Keratinocyte (primary cell): ENCODE data around the gene PTPRD. TPM values are rescaled to one million over a fixed set of nuclear protein-coding genes. Genes with fewer than 3 reads are reported as not detected.

Experiments used
- DNase-seq: peaks from one replicate; pipeline ENCODE4 v3.0.0-alpha.2; 2011; ENCODE audit warnings: low read depth, missing footprints, low spot score
- FAIRE-seq: peaks from 2 replicates; lab custom pipeline; 2011; peaks lifted over from hg19 to GRCh38; lab: Jason Lieb, UNC
- H2AFZ ChIP-seq: 2 replicates; pipeline ENCODE4 v1.6.0; 2012; ENCODE audit warnings: low read length, control low read depth, inconsistent platforms; ENCODE audit not compliant: control insufficient read depth
- H3K27ac ChIP-seq: 2 replicates; pipeline ENCODE4 v1.5.1; 2011; ENCODE audit warnings: low read length; ENCODE audit not compliant: control insufficient read depth, insufficient read depth
- H3K27me3 ChIP-seq: 3 replicates; pipeline ENCODE4 v1.6.0; 2011; ENCODE audit warnings: low read length; ENCODE audit not compliant: control insufficient read depth, insufficient read depth; ENCODE audit errors: extremely low read depth
- H3K36me3 ChIP-seq, 2 experiments: 2 replicates in 1 of 2; 3 replicates in 1 of 2; pipeline ENCODE4 v1.5.1; 2011; ENCODE audit warnings: low read length in 2 of 2, mild to moderate bottlenecking in 1 of 2; ENCODE audit not compliant: control insufficient read depth in 2 of 2, insufficient read depth in 2 of 2; ENCODE audit errors: extremely low read depth in 1 of 2
- H3K4me1 ChIP-seq: 3 replicates; pipeline ENCODE4 v1.5.1; 2011; ENCODE audit warnings: low read length; ENCODE audit not compliant: control insufficient read depth, insufficient read depth; ENCODE audit errors: extremely low read depth
- H3K4me2 ChIP-seq: 3 replicates; pipeline ENCODE4 v1.6.0; 2011; ENCODE audit warnings: low read depth, low read length; ENCODE audit not compliant: control insufficient read depth, insufficient read depth; ENCODE audit errors: extremely low read depth
- H3K4me3 ChIP-seq, 3 experiments: fragments of 200-600 bp in 1 of 3; sonication (generic) in 1 of 3; 2 replicates in 2 of 3; 3 replicates in 1 of 3; pipeline ENCODE4 v1.5.1; 2011 to 2016; ENCODE audit warnings: low read length in 3 of 3, mild to moderate bottlenecking in 3 of 3, control low read depth in 2 of 3, inconsistent platforms in 1 of 3, low read depth in 1 of 3, mixed read lengths in 1 of 3, mixed run types in 1 of 3, moderate library complexity in 1 of 3; ENCODE audit not compliant: control insufficient read depth in 2 of 3, insufficient read depth in 2 of 3; ENCODE audit errors: extremely low read depth in 1 of 3
- H3K79me2 ChIP-seq: 2 replicates; pipeline ENCODE4 v1.6.0; 2012; ENCODE audit warnings: low read length; ENCODE audit not compliant: control insufficient read depth, insufficient read depth
- H3K9ac ChIP-seq: 3 replicates; pipeline ENCODE4 v1.6.0; 2011; ENCODE audit warnings: low read length; ENCODE audit not compliant: control insufficient read depth, insufficient read depth; ENCODE audit errors: extremely low read depth
- H3K9me1 ChIP-seq: 3 replicates; pipeline ENCODE4 v1.6.0; 2011; ENCODE audit warnings: low read length; ENCODE audit not compliant: control insufficient read depth, insufficient read depth; ENCODE audit errors: extremely low read depth
- H3K9me3 ChIP-seq: 2 replicates; pipeline ENCODE4 v1.5.1; 2012; ENCODE audit warnings: low read depth, low read length; ENCODE audit not compliant: control insufficient read depth
- H4K20me1 ChIP-seq: 3 replicates; pipeline ENCODE4 v1.6.0; 2011; ENCODE audit warnings: low read length; ENCODE audit not compliant: control insufficient read depth, insufficient read depth; ENCODE audit errors: extremely low read depth
- EZH2 ChIP-seq: IDR thresholded peaks from one replicate; pipeline ENCODE4 v1.6.1; 2012; ENCODE audit warnings: inconsistent platforms, mild to moderate bottlenecking, low read length, moderate library complexity
- dilution Hi-C: fragments of 300-500 bp; cut with MboI; formaldehyde crosslinking; loops from one replicate; pipeline ENCODE4 v1.7.0; 2020; ENCODE audit warnings: low sequenced_read_pairs; ENCODE audit not compliant: extremely low pct_ligation_motif_present
- polyA plus RNA-seq, 5 experiments: library from polyadenylated mRNA; depleted of rRNA in 3 of 5; stranded (reverse) in 3 of 5; stranded (forward) in 1 of 5; unstranded in 1 of 5; fragments of >200 nt; gene quantifications; 1 replicate in 1 of 5; 2 replicates in 3 of 5; 3 replicates in 1 of 5; pipeline versions ENCODE4 v1.2.1 to v1.2.3, GENCODE V29; 2011 to 2012; ENCODE audit warnings: missing spikeins in 2 of 5, low read depth in 1 of 5, low replicate concordance in 1 of 5
- TF ChIP-seq, protein P1 (sequence below), 3 experiments: IDR thresholded peaks in 1 of 3; conservative IDR thresholded peaks in 1 of 3; optimal IDR thresholded peaks in 1 of 3; 2 replicates in 2 of 3; 3 replicates in 1 of 3; pipeline versions ENCODE3 to v1.5.1; 2011; ENCODE audit warnings: low read length in 3 of 3, mild to moderate bottlenecking in 3 of 3, moderate library complexity in 2 of 3, control low read depth in 1 of 3, inconsistent platforms in 1 of 3; ENCODE audit not compliant: insufficient read depth in 2 of 3; ENCODE audit errors: extremely low read depth in 1 of 3

The PTPRD gene
- polyA plus RNA-seq, 1 donor (not counting 4 experiments of a cell fraction or from before 2014, with no cell fraction given), result 0.10 TPM

DNA sequence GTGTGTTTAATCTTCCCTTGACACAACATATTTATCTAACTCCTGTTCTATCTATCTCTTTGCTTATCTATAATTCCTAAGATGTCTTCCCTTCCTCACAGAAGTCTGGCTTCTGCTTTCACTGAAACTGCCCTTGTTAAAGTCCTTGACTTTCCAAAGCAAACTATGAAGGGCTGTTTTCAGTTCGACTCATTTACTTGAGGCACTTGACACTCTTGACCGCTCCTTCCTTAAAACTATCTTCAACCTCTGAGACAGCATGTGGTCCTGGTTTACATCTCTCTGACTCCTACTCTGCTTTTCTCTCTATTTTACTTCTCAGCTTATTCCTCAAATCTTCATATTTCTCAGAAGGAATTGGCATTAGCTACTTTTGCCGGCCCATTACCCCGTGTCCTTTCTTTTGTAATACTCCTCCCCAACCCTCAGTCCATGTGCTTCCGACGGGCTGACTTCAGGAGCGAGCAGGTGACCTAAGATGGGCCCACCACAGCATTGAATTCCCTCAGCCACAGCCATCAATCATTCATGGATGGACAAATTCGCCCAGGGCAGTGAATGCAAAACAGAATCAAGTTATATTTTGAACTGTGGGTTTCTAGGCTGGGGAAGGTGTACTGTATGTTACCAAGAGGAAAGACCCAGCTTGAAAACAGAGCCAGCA is 1089.2 kb downstream of the PTPRD start:
- H3K4me1 ChIP-seq, result no peaks in the 10 kb centered on the region
- H3K9me1 ChIP-seq, result no peaks in the 10 kb centered on the region
- H3K9ac ChIP-seq, result no peak overlapping the region
- no peaks in the 10 kb centered on the region for H3K9me3 ChIP-seq
- no peaks in the 10 kb centered on the region for H3K36me3 ChIP-seq
- DNase-seq (no peak), FAIRE-seq (no peak)
- no peaks in the 10 kb centered on the region for H4K20me1 ChIP-seq
- TF ChIP-seq, protein P1, sequence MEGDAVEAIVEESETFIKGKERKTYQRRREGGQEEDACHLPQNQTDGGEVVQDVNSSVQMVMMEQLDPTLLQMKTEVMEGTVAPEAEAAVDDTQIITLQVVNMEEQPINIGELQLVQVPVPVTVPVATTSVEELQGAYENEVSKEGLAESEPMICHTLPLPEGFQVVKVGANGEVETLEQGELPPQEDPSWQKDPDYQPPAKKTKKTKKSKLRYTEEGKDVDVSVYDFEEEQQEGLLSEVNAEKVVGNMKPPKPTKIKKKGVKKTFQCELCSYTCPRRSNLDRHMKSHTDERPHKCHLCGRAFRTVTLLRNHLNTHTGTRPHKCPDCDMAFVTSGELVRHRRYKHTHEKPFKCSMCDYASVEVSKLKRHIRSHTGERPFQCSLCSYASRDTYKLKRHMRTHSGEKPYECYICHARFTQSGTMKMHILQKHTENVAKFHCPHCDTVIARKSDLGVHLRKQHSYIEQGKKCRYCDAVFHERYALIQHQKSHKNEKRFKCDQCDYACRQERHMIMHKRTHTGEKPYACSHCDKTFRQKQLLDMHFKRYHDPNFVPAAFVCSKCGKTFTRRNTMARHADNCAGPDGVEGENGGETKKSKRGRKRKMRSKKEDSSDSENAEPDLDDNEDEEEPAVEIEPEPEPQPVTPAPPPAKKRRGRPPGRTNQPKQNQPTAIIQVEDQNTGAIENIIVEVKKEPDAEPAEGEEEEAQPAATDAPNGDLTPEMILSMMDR (optimal IDR thresholded peaks at IDR 0.05 in 1 of 3, IDR thresholded peaks at IDR 0.05 in 1 of 3, conservative IDR thresholded peaks at IDR 0.05 in 1 of 3; ENCODE audit: extremely low read depth in 1 of 3, insufficient read depth in 2 of 3, low read length in 3 of 3), result no peak
- no peak for TF ChIP-seq EZH2
- H2AFZ ChIP-seq, result no peak overlapping the region
- dilution Hi-C loops, result no loop called here
- no peaks in the 10 kb centered on the region for H3K27me3 ChIP-seq
- H3K4me2 ChIP-seq, result no peak overlapping the region
- no peaks in the 10 kb centered on the region for H3K79me2 ChIP-seq
- H3K27ac ChIP-seq, result no peak overlapping the region
- H3K4me3 ChIP-seq, result no peak overlapping the region

DNA sequence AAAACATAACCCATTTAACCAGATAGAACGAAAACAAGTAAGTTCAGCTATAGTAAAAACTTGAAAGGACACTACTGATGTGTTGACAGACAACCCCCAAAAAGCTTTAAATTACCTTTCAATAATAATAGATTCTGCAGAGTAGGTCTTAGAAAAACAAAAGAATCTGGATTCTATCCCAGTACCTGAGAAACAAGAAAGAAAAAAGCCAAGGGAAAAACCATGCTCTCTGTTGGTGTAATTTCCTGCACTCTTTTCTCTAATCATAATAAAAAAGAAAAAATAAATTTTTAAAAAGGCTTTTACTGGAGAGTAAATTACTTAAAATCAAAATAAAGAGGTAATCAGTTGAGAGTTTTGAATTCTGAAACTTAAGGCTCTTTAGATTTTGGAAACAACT is 1090.4 kb downstream of the PTPRD start:
- Histone ChIP-seq H3K4me1 (no peaks in the 10 kb centered on the region), H3K27ac (no peak overlapping the region), H3K79me2 (no peaks in the 10 kb centered on the region), H4K20me1 (no peaks in the 10 kb centered on the region), H3K4me3 (no peak overlapping the region), H3K36me3 (no peaks in the 10 kb centered on the region), H3K9ac (no peak overlapping the region), H3K9me1 (no peaks in the 10 kb centered on the region), H2AFZ (no peak overlapping the region), H3K9me3 (no peaks in the 10 kb centered on the region), H3K4me2 (no peak overlapping the region), H3K27me3 (no peaks in the 10 kb centered on the region)
- DNase-seq (no peak), FAIRE-seq (no peak)
- TF ChIP-seq, protein P1 (optimal IDR thresholded peaks at IDR 0.05 in 1 of 3, IDR thresholded peaks at IDR 0.05 in 1 of 3, conservative IDR thresholded peaks at IDR 0.05 in 1 of 3; ENCODE audit: extremely low read depth in 1 of 3, insufficient read depth in 2 of 3, low read length in 3 of 3), result no peak
- no peak for TF ChIP-seq EZH2
- dilution Hi-C loops, result no loop called here
